ACC112 (cell line): ENCODE data around the gene POLN.

ENCODE experiments used
- H2AFZ ChIP-seq: fragments of 200-600 bp; sonication (generic); one replicate; pipeline ENCODE4 v1.6.0; 2017; ENCODE audit warnings: antibody characterized with exemption, low read length; ENCODE audit not compliant: unreplicated experiment
- H3K27ac ChIP-seq: fragments of 200-600 bp; sonication (generic); 2 replicates; pipeline ENCODE4 v1.5.1; 2014; ENCODE audit warnings: low read depth, mild to moderate bottlenecking, antibody characterized with exemption, low read length, moderate library complexity
- H3K27me3 ChIP-seq: fragments of 200-600 bp; sonication (generic); 2 replicates; pipeline ENCODE4 v1.6.1; 2014; ENCODE audit warnings: mild to moderate bottlenecking, antibody characterized with exemption, low read length, moderate library complexity, mixed read lengths; ENCODE audit not compliant: insufficient read depth
- H3K36me3 ChIP-seq: fragments of 200-600 bp; sonication (generic); 2 replicates; pipeline ENCODE4 v1.6.1; 2016; ENCODE audit warnings: mild to moderate bottlenecking, antibody characterized with exemption, low read length, moderate library complexity, mixed read lengths; ENCODE audit not compliant: insufficient read depth
- H3K4me1 ChIP-seq: fragments of 200-600 bp; sonication (generic); one replicate; pipeline ENCODE4 v1.6.1; 2016; ENCODE audit warnings: low read length, mixed read lengths; ENCODE audit not compliant: insufficient read depth, unreplicated experiment, control insufficient read depth
- H3K4me3 ChIP-seq: fragments of 200-600 bp; sonication (generic); 2 replicates; pipeline ENCODE4 v1.5.1; 2014; ENCODE audit warnings: mild to moderate bottlenecking, low read depth, low read length
- H3K79me2 ChIP-seq: fragments of 200-600 bp; sonication (generic); one replicate; pipeline ENCODE4 v1.6.0; 2016; ENCODE audit warnings: low read length; ENCODE audit not compliant: control insufficient read depth, unreplicated experiment, insufficient read depth

POLN gene

DNA sequence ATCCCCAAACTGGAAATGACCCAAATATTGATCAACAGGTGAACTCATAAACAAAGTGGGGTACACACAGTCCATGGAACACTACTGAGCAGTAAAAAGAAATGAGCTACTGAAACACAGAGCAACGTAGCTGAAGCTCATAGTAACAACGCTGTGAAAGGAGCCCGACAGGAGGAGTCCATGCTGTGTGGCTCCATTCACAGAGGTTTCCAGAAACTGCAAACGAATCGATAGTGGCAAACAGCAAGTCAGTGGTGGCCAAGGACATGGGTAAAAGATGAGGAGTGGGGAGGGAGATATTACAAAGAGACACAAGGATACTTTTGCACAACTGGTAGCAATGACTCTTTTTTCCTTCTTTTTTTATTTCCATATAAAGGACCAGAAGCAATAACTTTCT is 90.4 kb downstream of the POLN start:
- H2AFZ ChIP-seq, result no peak overlapping the region
- no peaks in the 10 kb centered on the region for H3K4me1 ChIP-seq
- no peak overlapping the region for H3K27ac ChIP-seq
- H3K79me2 ChIP-seq, result no peaks in the 10 kb centered on the region
- H3K27me3 ChIP-seq, result no peaks in the 10 kb centered on the region
- 0 out of 2 replicates have a peak, but pooled peaks cover 6% of the 10 kb centered on the region for H3K36me3 ChIP-seq
- H3K4me3 ChIP-seq, result no peak overlapping the region

DNA sequence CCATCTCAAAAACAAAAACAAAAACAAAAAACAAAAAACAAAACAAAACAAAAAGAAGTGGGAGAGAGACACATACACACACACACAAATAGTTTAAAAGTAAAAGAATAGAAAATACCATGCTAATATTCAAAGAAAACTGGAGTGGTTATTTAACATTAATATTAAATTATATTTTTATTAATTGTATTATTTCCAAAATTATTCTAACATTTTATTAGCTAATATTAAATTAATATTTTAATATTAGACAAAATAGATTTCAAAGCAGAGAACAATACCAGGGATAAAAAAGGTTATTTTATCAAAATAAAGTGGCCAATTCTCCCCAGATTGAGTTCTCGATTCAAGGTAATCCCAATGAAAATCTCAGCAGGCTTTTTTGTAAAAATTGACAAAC is 91.8 kb downstream of the POLN start:
- H2AFZ ChIP-seq, result no peak overlapping the region
- no peaks in the 10 kb centered on the region for H3K27me3 ChIP-seq
- H3K27ac ChIP-seq, result no peak overlapping the region
- no peak overlapping the region for H3K4me3 ChIP-seq
- H3K4me1 ChIP-seq, result no peaks in the 10 kb centered on the region
- 0 out of 2 replicates have a peak, but pooled peaks cover 6% of the 10 kb centered on the region for H3K36me3 ChIP-seq
- no peaks in the 10 kb centered on the region for H3K79me2 ChIP-seq

DNA sequence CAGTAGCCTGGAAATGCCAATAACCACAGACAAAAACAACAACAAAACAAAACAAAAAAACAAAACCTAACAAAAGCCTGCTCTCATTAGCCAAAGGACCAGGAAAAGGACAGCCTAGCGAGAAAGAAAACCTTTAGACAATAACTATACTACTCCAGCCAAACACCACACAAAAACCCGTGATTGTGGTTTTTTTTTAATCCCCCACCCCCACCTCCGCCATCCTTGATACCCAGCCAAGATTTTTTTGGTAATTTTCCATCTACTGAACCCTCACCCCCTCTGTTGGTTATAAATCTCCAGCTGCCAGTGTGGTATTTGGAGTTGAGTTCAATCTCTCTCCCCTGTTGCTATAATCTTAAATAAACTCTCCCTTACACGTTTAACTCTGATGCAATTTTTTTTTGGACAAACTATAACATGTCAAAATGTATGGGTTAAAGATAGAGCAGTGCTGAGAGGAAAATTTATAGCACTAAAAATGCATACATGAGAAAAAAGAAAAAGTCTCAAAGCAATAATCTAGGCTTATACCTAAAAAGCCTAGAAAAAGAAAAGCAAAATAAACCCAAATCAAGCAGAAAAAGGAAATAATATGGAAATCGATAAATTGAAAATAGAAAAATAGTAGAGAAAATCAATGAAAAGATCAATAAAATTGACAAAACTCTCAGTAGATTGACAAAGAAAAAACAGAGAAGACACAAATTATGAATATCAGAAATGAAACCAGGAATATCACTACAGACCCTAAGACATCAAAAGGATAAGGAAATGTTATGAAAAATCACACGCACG is 99.1 kb downstream of the POLN start:
- no peak overlapping the region for H3K4me3 ChIP-seq

DNA sequence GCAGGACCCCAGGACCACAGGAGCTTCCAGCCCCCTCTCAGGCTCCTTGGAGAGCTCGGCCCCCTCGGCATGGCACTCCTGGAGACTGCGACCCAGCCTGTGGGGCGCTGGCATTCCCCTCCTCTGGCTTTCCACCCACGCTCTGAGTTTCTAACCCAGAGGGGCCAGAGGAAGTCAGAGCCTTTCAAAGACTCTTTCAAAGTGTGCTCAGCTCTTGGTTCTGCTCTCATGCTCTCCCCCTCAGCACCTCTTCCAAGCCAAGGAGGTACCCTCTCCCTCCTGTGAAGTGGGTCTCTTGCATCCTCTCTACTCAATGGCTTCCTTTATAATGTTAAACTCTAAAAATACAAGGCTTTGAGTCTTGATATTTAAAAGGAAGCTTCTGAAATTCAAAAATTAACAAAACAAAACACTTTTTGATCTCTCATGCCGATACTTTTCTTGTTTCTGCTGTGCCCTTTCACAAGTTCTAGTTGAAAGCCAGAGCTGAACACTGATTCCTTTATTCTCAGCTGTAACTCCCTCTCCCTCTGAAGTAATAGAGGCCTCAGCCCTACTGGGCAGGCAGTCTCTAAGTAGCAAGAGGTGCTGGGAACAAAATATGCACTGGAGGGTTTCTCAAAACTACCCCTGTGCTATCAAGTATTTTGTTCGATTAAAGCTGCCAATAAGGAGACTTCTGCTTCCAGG is 100.0 kb downstream of the POLN start:
- H3K4me1 ChIP-seq, result no peaks in the 10 kb centered on the region
- no peaks in the 10 kb centered on the region for H3K36me3 ChIP-seq
- H3K27ac ChIP-seq, result no peak overlapping the region
- H2AFZ ChIP-seq, result no peak overlapping the region
- H3K79me2 ChIP-seq, result no peaks in the 10 kb centered on the region
- H3K4me3 ChIP-seq, result no peak overlapping the region
- no peaks in the 10 kb centered on the region for H3K27me3 ChIP-seq

More for the DNA sequence above, 99.1 kb downstream of the POLN start:
- Histone ChIP-seq H3K27ac (no peak overlapping the region), H3K36me3 (no peaks in the 10 kb centered on the region), H3K79me2 (no peaks in the 10 kb centered on the region), H3K27me3 (no peaks in the 10 kb centered on the region), H3K4me1 (no peaks in the 10 kb centered on the region), H2AFZ (no peak overlapping the region)

DNA sequence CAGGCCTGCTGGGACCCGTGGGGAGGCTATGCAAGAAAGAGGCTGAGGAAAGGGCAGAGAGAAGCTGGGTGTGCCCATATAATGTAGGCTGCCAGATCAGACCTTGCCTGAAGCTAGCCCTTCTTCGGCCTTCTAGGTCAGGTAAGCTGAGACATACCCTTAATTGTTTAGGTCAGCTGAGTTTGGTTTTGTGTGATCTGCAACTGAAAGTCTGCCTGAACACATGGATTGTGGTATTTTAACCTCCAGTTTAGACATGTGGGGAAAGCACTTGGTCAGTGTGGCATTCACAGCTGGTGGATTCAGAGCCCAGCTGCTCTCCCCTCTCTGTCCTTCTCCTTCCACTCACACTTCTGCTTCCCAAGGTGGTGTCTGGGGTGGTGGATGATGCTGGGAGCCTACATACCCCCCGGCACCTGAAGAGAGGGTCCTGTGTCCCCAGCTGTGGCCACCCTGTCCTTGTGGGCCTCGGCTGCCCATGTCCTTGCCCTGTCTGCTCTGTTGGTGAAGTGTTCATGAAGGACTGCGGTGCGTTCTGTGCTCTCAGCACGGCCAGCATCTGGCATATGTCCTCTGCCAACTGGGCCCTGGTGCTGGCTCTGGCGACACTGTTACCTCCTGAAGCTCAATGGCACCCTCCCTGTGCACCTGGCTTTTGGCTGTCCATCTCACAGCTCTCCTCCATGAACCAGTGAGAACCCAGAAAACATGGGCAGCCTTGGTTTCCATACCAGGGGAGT is 100.7 kb downstream of the POLN start:
- no peaks in the 10 kb centered on the region for H3K79me2 ChIP-seq
- no peaks in the 10 kb centered on the region for H3K36me3 ChIP-seq
- no peak overlapping the region for H3K27ac ChIP-seq
- no peak overlapping the region for H2AFZ ChIP-seq
- no peaks in the 10 kb centered on the region for H3K4me1 ChIP-seq
- H3K27me3 ChIP-seq, result no peaks in the 10 kb centered on the region
- no peak overlapping the region for H3K4me3 ChIP-seq

DNA sequence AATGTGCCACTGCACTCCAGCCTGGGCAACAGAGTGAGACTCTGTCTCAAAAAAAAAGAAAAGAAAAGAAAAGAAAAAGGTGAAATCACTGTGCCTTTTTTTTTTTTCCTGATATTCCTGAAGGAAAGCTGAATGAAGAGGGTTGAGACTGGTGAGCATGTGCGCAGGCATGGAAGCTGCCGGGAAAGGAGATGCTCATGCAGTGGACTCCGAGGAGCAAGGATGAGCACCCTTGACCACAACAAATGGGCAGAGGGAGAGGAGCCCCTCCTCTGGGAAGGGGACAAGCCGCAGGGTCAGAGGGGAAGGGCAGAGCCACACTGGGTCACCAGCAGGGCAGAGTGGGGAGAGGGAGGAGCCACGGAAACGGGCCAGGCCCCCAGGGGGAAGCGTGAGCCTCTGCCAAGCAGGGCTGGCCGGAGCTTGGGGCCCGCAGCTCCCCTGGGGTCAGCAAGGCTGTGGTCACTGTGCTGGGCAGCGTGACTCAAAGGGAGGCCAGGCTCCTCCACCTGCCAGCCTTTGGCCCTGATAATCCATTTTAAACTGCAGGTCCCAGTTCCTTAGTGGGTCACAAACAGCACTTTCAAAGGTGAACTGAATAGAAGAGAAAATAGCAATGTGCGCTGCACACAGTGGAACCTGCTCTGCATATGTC is 102.9 kb downstream of the POLN start:
- no peak overlapping the region for H3K27ac ChIP-seq
- no peaks in the 10 kb centered on the region for H3K4me1 ChIP-seq
- H2AFZ ChIP-seq, result no peak overlapping the region
- no peaks in the 10 kb centered on the region for H3K27me3 ChIP-seq
- H3K4me3 ChIP-seq, result no peak overlapping the region
- H3K79me2 ChIP-seq, result no peaks in the 10 kb centered on the region
- no peaks in the 10 kb centered on the region for H3K36me3 ChIP-seq

DNA sequence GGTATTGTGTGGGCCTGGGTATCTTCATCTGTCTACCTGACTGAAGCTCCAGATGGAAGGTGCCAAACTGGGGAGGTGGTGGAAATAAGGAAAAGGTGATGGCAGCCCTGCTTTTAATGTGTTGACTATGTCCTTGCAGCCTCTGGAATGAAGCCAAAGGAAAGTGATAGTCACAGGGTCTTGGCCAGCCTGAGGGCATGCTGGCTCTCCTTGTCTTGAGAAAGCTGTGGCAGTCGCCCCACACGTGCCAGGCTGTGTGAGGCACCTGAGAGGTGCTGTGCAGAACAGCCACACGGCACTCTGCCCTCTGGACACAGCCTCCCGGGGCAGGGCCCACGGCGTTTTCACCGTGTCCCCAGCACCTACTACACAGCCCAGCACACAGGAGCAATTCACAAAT is 105.2 kb downstream of the POLN start:
- no peaks in the 10 kb centered on the region for H3K4me1 ChIP-seq
- H3K27ac ChIP-seq, result no peak overlapping the region
- no peaks in the 10 kb centered on the region for H3K79me2 ChIP-seq
- no peak overlapping the region for H3K4me3 ChIP-seq
- no peaks in the 10 kb centered on the region for H3K36me3 ChIP-seq
- no peak overlapping the region for H2AFZ ChIP-seq
- H3K27me3 ChIP-seq, result no peaks in the 10 kb centered on the region

DNA sequence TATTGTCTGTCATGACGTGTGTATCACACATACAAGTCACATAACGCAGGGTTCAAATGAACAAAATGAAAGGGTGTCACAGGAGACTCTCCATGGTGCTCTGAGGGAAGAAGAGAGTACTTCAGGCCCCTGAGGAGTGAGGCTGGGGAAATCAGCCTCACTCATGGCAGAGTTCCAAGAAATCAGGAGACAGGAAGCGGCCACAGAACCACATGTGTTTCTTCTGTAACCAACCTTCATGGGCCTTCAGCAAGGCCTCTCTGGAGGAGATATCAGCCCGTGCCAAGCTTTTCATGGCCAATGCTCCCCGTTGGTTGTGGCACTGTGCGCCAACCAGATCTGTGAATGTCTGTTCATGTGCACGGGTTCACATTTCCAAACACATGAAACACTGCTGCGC is 106.8 kb downstream of the POLN start:
- no peaks in the 10 kb centered on the region for H3K27me3 ChIP-seq
- no peaks in the 10 kb centered on the region for H3K36me3 ChIP-seq
- no peaks in the 10 kb centered on the region for H3K79me2 ChIP-seq
- H3K4me1 ChIP-seq, result no peaks in the 10 kb centered on the region
- H3K4me3 ChIP-seq, result no peak overlapping the region
- no peak overlapping the region for H3K27ac ChIP-seq
- H2AFZ ChIP-seq, result no peak overlapping the region

DNA sequence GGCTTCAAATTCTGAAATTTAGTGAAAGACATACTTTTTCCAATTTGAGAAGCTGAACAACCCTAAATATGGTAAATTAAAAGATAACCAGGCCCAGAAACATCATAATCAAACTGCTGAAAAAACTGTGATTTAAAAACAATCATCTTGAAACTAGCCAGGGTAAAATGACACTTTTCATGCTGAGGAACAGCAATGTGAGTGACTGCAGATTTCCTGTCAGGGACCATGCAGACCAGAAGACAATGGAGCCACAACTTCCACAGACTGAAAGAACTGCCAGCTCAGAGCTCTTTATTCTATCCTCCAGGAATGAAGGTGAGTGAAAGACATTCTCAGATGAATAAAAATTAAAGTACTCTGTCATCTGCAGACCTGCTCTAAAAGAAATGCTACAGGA is 109.5 kb downstream of the POLN start:
- no peak overlapping the region for H2AFZ ChIP-seq
- no peak overlapping the region for H3K4me3 ChIP-seq
- H3K79me2 ChIP-seq, result no peaks in the 10 kb centered on the region
- H3K4me1 ChIP-seq, result no peaks in the 10 kb centered on the region
- H3K27me3 ChIP-seq, result no peaks in the 10 kb centered on the region
- no peaks in the 10 kb centered on the region for H3K36me3 ChIP-seq
- no peak overlapping the region for H3K27ac ChIP-seq

DNA sequence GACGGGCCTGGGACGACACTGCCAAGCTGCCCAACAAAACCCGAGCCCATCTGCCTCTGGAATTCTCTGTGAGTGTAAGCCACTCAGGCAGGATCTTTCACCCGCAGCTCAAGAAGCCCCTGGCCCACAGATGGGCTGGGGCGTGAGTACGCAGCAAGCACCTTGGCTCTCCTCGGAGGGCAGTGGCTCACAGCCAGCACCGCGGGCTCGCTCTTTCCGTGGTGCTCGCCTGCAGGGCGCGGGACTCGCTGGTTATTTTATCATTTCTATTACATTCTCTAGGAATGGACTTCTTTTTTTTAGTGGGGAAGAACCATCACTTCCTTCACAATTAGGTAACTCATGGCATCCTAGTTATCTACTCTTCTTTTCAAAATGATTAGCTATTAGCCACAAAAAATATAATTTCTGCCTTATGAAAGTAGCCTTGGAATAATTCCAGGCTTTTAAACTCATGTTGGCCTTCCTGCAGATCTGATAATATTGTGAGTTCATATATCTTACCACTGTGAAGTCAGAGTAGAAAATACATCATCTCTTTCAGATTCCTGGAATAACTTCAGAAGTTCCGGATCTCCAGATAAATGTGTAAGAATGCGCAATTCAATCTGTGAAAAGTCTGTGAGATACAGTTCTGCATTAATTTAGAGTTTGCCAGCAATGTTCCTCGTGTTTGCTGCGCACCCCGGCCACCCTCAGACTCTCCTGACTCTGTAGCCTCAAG is 114.2 kb downstream of the POLN start:
- no peaks in the 10 kb centered on the region for H3K27me3 ChIP-seq
- no peak overlapping the region for H3K4me3 ChIP-seq
- no peak overlapping the region for H3K27ac ChIP-seq
- no peaks in the 10 kb centered on the region for H3K36me3 ChIP-seq
- H3K4me1 ChIP-seq, result no peaks in the 10 kb centered on the region
- H3K79me2 ChIP-seq, result no peaks in the 10 kb centered on the region
- no peak overlapping the region for H2AFZ ChIP-seq
